NCI-H2196 treated with DMSO at 0.1 percent for 48 hours (cell line): ENCODE results near the gene SRC.

Source experiments
- DNase-seq: peaks from one replicate; lab custom pipeline; 2025; ENCODE audit not compliant: unreplicated experiment; lab: John Stamatoyannopoulos, UW

SRC gene

DNA sequence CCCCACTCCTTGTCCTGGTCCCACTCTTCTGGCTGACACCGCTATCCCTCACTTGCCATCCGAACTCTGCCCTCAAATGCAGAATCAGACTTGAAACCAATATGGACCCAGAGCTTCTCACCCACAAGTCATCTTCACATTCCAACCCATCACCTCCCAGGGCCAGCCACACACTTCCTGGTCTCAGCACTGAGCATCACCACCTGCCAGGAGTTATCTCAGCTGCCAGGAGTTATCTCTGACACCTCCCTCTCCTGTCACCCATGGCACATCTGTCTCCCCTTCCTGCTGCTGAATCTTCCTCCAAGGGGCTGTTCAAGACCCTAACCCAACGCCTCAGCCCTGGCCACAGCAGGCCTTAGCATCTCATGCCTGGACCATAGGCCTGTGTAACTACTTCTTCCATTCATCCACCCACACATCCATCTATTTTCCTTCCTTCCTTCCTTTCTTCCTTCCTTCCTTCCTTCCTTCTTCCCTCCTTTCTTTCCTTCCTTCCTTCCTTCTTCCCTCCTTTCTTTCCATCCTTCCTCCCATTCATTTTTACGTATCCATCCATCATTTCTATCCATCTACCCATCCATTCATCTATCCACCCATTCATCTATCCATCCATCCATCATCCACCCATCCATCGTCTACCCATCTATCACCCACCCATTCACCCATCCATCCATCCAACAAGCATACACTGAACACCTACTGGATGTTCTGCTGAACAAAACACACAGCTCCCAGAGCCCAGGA is 100.5 kb downstream of the SRC start:
- DNase-seq, result no peak

DNA sequence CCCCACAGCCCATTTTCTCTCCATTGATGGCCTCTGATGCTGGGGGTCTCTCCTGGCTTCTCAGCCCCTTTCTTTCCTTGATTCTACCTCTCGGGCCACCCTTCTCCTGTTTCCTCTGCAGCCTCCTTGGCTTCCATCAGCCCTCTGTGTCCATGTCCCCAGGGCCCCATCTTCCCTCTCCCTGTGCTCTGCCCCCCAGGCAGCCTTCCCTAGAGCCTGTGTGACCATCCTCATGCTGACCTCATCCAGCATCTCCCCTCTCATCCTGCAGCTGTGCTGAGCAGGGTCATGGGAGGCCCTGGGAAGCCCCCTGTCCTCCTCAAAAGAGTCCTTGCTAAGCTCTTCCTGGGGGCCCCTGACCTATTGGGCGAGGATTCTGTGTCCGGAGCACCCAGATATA is 101.7 kb downstream of the SRC start:
- DNase-seq, result no peak

DNA sequence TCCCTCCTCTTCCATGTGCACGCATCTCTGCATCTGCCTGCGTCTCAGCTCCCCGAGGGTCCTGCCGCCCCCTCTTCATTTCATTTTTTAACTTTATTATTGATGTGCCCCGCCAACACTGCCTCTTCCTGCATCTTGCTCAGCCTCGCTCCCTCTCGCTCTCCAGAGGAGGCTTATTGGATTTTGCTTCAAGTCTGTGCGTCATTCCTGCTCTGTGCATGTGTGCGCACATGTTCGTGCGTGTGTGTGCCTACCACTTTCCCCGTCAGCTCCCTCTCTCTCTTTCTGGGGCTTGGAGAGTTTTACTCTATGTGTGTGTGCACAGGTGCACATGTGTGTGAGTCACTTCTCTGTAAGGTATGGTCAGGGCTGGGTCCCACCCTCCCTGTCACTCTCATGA is 103.3 kb downstream of the SRC start:
- no peak for DNase-seq

DNA sequence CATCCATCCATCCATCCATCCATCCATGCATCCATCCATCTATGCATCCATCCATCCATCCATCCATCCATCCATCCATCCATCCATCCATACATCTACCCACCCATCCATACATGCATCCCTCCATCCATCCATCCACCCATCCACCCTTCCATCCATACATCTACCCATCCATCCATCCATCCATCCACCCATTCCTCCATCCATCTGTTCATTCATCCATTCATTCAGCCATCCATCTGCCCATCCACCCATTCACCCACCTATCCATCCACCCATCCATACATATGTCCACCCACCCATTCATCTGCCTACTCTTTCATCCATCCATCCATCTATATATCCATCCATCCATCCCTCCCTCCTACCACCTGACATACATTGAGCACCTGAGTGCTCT is 104.4 kb downstream of the SRC start:
- no peak for DNase-seq

DNA sequence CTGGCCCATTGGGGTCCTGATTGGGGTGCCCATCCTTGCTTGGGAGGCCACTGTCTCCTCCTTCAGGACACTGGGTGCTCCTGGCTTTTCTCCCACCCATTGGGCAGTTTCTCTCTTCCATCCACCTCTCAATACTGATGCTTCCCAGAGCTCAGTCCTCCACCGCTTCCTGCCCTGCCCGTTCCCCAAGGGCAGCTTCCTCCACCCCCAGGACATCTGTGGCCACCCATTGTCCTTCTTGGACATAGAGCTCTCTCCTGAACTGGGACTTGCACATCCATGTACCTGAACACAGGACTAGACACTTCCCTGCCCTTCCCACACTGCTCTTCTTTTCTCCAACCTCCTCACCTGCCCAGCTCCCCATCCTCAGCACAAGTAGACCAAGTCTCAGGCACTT is 105.7 kb downstream of the SRC start:
- no peak for DNase-seq

DNA sequence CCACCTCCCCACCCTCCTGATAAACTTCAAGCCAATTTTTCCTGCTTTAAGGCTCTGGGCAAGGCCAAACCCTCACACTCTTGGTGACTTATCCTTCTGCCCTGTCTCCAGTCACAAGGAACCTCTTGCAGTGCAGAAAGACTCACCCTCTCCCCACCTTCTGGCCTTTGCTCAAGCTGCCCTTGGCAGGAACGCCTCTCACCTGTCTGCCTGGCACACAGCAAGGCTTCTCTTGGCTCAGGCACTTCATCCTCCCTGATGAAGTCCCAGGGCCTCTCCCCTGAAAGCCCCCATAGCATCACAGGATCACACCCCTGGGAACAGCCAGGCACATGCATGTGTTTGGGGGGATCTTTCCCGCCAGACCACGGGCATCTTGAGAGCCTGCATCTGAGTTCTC is 106.3 kb downstream of the SRC start:
- DNase-seq, result no peak

DNA sequence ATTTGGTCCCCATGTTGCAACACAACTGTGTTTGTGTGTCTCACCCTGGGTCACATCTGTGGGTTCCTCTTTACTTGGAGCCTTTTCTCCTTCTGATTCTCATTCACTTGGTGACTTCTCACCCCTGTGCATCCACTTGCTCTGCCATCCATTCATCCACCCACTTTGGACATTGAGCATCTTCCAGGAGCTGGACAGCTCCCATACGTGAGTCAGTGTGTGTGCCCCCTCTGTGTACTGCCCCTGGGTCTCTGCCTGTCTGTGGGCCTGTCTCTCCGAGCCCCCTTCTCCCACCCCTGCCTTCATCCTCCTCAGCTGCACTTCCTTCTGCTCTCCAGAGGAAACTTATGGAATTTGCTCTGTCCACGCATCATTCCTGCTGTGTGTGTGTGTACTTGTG is 107.3 kb downstream of the SRC start:
- no peak for DNase-seq

DNA sequence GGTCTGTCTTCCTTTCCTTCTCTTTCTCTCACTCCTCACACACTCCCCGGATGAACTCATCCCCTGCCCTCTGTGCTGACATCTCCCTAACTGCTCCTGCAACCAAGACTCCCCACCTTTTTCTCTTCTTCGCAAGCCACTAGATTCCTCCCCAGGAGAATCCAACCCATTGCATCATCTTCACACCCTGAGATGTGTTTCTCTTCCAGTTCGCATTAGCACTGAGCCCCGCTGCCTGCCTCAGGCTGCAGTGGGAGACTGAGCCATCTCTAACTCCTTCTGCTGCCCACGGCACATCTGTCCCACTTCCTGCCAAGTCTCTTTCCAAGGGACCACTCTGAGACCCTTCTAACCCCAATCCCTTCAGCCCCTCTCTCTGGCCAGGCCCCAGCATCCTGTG is 107.9 kb downstream of the SRC start:
- DNase-seq, result no peak

DNA sequence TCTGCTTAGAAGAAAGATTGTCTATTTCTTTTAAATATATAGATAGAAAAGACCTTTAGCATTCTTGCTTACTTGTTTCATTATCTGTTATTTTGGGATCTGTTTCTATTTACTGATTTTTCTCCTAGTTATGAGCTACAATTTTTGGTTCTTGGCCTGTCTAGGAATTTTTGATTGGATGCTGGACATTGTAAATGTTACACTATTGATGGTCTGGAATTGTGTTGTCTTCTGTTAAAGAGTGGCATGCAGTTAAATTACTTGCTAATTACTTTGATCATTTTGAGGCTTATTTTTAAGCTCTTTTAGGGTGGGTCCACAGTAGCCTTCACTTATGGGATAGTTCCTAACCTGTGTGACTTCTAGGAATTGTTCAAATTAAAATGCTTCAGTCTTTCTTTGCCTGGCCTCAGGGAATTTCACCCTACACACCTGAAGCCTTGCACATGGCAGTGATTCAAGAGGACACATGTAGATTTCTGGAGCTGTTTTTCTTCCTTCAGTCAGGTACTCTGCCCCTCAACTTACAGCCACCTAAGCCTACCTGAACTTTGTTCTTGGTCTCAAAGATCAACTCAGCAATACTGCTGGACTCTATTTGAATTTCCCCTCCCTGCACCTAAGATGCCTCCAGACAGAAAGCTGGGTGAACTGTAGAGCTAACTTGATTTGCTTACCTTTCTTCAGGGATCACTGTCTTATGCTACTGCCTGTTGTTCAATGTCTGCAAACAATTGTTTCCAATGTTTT is 108.9 kb downstream of the SRC start:
- DNase-seq, result no peak
